T-helper 2 cell treated with Interferon-gamma antibody and Interleukin-4, amounts not matched to agents 5 μg/mL and 100 μg/mL, for 36 hours (primary cell): ENCODE results near the gene CEMP1.

ENCODE experiments used
- DNase-seq: peaks from one replicate; pipeline ENCODE4 v3.0.0; 2021; ENCODE audit warnings: low spot score
- H3K27ac Mint-ChIP-seq: one replicate; pipeline ENCODE4 v1.8.0; 2021; ENCODE audit warnings: mild to moderate bottlenecking, mixed read lengths
- H3K27me3 Mint-ChIP-seq: one replicate; pipeline ENCODE4 v1.8.0; 2021; ENCODE audit warnings: low read depth, mixed read lengths
- H3K36me3 Mint-ChIP-seq: one replicate; pipeline ENCODE4 v1.8.0; 2021; ENCODE audit warnings: low read depth, mixed read lengths
- H3K4me1 Mint-ChIP-seq: one replicate; pipeline ENCODE4 v1.8.0; 2021; ENCODE audit warnings: low read depth, mixed read lengths
- H3K4me3 Mint-ChIP-seq: one replicate; pipeline ENCODE4 v1.8.0; 2022; ENCODE audit warnings: mild to moderate bottlenecking, moderate library complexity, mixed read lengths
- H3K9me3 Mint-ChIP-seq: one replicate; pipeline ENCODE4 v1.8.0; 2021; ENCODE audit warnings: mixed read lengths

CEMP1 gene

GRCh38 chr16:2508722-2509400, 22.3 kb downstream of the CEMP1 start:
- Mint-ChIP-seq H3K9me3 (no peaks in the 10 kb centered on the region), H3K27ac (no peak overlapping the region), H3K4me3 (no peak overlapping the region), H3K4me1 (peaks cover 6% of the 10 kb centered on the region), H3K27me3 (no peaks in the 10 kb centered on the region), H3K36me3 (no peaks in the 10 kb centered on the region)
- DNase-seq: no peak

- Mint-ChIP-seq H3K27ac (no peak overlapping the region), H3K4me3 (no peak overlapping the region)
These were observed 23.5 kb downstream of the CEMP1 start for GRCh38 chr16:2507665-2508064.

GRCh38 chr16:2507052-2507659, 24.1 kb downstream of the CEMP1 start:
- H3K4me3 Mint-ChIP-seq: no peak overlapping the region
- DNase-seq: no peak
- H3K9me3 Mint-ChIP-seq: no peaks in the 10 kb centered on the region
- H3K27ac Mint-ChIP-seq: no peak overlapping the region
- no peaks in the 10 kb centered on the region for H3K36me3 Mint-ChIP-seq
- H3K27me3 Mint-ChIP-seq: no peaks in the 10 kb centered on the region
- H3K4me1 Mint-ChIP-seq: no peaks in the 10 kb centered on the region

More at GRCh38 chr16:2507665-2508064, 23.5 kb downstream of the CEMP1 start:
- Mint-ChIP-seq H3K9me3 (no peaks in the 10 kb centered on the region), H3K27me3 (no peaks in the 10 kb centered on the region), H3K4me1 (peaks cover under 1% of the 10 kb centered on the region), H3K36me3 (no peaks in the 10 kb centered on the region)
- DNase-seq: no peak

GRCh38 chr16:2505695-2506094, 25.5 kb downstream of the CEMP1 start:
- H3K36me3 Mint-ChIP-seq: no peaks in the 10 kb centered on the region
- H3K4me1 Mint-ChIP-seq: no peaks in the 10 kb centered on the region
- no peaks in the 10 kb centered on the region for H3K9me3 Mint-ChIP-seq
- no peak overlapping the region for H3K27ac Mint-ChIP-seq
- no peaks in the 10 kb centered on the region for H3K27me3 Mint-ChIP-seq
- no peak overlapping the region for H3K4me3 Mint-ChIP-seq
- no peak for DNase-seq

GRCh38 chr16:2501946-2502895, 29.0 kb downstream of the CEMP1 start:
- H3K9me3 Mint-ChIP-seq: no peaks in the 10 kb centered on the region
- peaks cover 1% of the 10 kb centered on the region for H3K36me3 Mint-ChIP-seq
- no peak overlapping the region for H3K27ac Mint-ChIP-seq
- H3K4me1 Mint-ChIP-seq: no peaks in the 10 kb centered on the region
- DNase-seq: no peak
- H3K27me3 Mint-ChIP-seq: no peaks in the 10 kb centered on the region
- H3K4me3 Mint-ChIP-seq: no peak overlapping the region

- H3K27ac Mint-ChIP-seq: no peak overlapping the region
- peaks cover 1% of the 10 kb centered on the region for H3K36me3 Mint-ChIP-seq
These were observed 30.1 kb downstream of the CEMP1 start for GRCh38 chr16:2500918-2501750.

GRCh38 chr16:2500430-2500917, 30.7 kb downstream of the CEMP1 start:
- H3K36me3 Mint-ChIP-seq: peaks cover 1% of the 10 kb centered on the region
- H3K4me3 Mint-ChIP-seq: no peak overlapping the region
- no peaks in the 10 kb centered on the region for H3K9me3 Mint-ChIP-seq
- H3K4me1 Mint-ChIP-seq: no peaks in the 10 kb centered on the region
- no peak overlapping the region for H3K27ac Mint-ChIP-seq
- DNase-seq: no peak
- no peaks in the 10 kb centered on the region for H3K27me3 Mint-ChIP-seq

More at GRCh38 chr16:2500918-2501750, 30.1 kb downstream of the CEMP1 start:
- peak; percentile 64 for DNase-seq
- no peaks in the 10 kb centered on the region for H3K4me1 Mint-ChIP-seq
- H3K27me3 Mint-ChIP-seq: no peaks in the 10 kb centered on the region
- H3K9me3 Mint-ChIP-seq: no peaks in the 10 kb centered on the region
- no peak overlapping the region for H3K4me3 Mint-ChIP-seq

- H3K9me3 Mint-ChIP-seq: no peaks in the 10 kb centered on the region
- H3K36me3 Mint-ChIP-seq: peaks cover 1% of the 10 kb centered on the region
- no peaks in the 10 kb centered on the region for H3K4me1 Mint-ChIP-seq
- DNase-seq: no peak
- H3K27me3 Mint-ChIP-seq: no peaks in the 10 kb centered on the region
- H3K4me3 Mint-ChIP-seq: no peak overlapping the region
- no peak overlapping the region for H3K27ac Mint-ChIP-seq
These were observed 31.2 kb downstream of the CEMP1 start for GRCh38 chr16:2499890-2500429.

GRCh38 chr16:2499454-2499853, 31.8 kb downstream of the CEMP1 start:
- DNase-seq: no peak
- no peaks in the 10 kb centered on the region for H3K9me3 Mint-ChIP-seq
- H3K27me3 Mint-ChIP-seq: no peaks in the 10 kb centered on the region
- no peak overlapping the region for H3K4me3 Mint-ChIP-seq
- H3K4me1 Mint-ChIP-seq: no peaks in the 10 kb centered on the region
- peaks cover 1% of the 10 kb centered on the region for H3K36me3 Mint-ChIP-seq
- no peak overlapping the region for H3K27ac Mint-ChIP-seq

- H3K9me3 Mint-ChIP-seq: no peaks in the 10 kb centered on the region
- H3K4me3 Mint-ChIP-seq: no peak overlapping the region
- H3K4me1 Mint-ChIP-seq: no peaks in the 10 kb centered on the region
- no peak overlapping the region for H3K27ac Mint-ChIP-seq
- DNase-seq: no peak
- H3K27me3 Mint-ChIP-seq: no peaks in the 10 kb centered on the region
- peaks cover 1% of the 10 kb centered on the region for H3K36me3 Mint-ChIP-seq
These were observed 32.5 kb downstream of the CEMP1 start for GRCh38 chr16:2498531-2499253.

- DNase-seq: no peak
- H3K4me1 Mint-ChIP-seq: no peaks in the 10 kb centered on the region
- H3K27ac Mint-ChIP-seq: no peak overlapping the region
- H3K36me3 Mint-ChIP-seq: peaks cover 1% of the 10 kb centered on the region
- no peaks in the 10 kb centered on the region for H3K9me3 Mint-ChIP-seq
- no peaks in the 10 kb centered on the region for H3K27me3 Mint-ChIP-seq
- no peak overlapping the region for H3K4me3 Mint-ChIP-seq
These were observed 33.3 kb downstream of the CEMP1 start for GRCh38 chr16:2497695-2498484.

- Mint-ChIP-seq H3K27ac (no peak overlapping the region), H3K9me3 (no peaks in the 10 kb centered on the region), H3K27me3 (no peaks in the 10 kb centered on the region), H3K4me3 (no peak overlapping the region), H3K4me1 (no peaks in the 10 kb centered on the region), H3K36me3 (peaks cover 1% of the 10 kb centered on the region)
- DNase-seq: no peak
These were observed 34.0 kb downstream of the CEMP1 start for GRCh38 chr16:2497116-2497630.
